ENCODE results near the gene GJE1.
"Not testable (repeated sequence)": the region's sequence is repeated elsewhere in the genome, so short reads cannot be mapped to it uniquely, and the experiment has no call there.

GJE1 gene, protein sequence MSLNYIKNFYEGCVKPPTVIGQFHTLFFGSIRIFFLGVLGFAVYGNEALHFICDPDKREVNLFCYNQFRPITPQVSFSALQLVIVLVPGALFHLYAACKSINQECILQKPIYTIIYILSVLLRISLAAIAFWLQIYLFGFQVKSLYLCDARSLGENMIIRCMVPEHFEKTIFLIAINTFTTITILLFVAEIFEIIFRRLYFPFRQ

GRCh38 chr6:142132625-142133024 lies at the start of gene GJE1:
TSS of gene GJE1 (plus strand) at chr6:142132925. CDS start at chr6:142133159, 234 bp downstream.
- no peak for DNase-seq

DNA sequence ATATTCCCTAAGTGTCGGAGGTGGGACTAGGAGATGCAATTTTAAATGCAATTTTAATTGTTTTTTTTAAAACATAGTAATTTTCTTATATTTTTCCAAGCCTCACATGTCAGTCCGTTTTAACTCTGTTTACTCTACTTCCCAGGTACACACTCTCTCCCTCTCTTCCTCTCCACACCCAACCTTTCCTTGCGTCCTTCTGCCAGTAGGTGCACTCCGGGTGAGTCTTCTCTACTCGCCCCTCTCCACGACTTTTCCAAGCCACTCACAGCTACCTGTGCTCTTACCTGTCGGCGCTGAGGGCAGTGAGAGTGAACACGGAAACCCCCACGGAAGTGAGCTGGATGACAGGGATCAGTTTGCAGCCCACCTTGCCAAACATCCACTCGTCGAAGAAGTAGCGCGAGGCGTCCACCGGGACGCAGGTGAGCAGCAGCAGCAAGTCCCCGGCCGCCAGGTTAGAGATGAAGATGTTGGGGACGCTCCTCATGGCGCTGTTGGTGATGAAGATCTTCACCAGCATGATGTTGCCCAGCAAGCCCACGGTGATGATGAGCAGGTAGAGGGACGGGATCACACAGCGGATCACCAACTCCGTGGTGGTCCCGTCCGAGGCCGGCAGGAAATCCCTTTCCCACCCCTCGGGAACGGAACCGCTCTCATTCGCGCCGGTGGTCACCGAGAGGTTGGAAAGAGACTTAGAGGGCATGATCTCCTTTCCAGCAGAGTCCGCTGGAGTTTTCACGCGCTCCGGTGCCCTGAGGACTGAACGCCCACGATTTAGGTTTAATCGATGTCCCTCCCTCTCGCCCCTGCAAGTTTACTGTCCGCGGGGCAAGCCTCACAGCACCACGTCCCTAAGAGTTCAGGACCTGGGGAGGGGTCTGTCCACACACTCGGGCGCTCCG lies 44.5 kb upstream of the GJE1 start:
- no peak for DNase-seq

DNA sequence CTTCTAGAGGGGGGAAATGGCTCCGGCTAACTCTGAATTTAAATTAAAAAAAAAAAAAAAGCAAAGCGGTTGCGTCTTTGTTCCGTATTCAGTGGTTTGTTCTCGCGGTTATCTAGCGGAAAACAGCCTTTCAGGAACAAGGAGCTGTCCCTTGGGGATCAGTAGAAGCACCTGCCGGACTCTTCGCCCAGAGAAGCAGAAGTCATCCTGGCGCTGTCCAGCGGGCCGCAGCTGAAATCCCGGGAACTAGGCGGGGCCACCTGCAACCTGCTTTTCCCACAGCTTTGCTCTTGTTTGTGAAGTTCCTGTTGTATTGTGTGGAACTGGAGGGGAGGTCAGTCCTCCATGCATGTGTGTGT lies 43.9 kb upstream of the GJE1 start:
- no peak for DNase-seq

DNA sequence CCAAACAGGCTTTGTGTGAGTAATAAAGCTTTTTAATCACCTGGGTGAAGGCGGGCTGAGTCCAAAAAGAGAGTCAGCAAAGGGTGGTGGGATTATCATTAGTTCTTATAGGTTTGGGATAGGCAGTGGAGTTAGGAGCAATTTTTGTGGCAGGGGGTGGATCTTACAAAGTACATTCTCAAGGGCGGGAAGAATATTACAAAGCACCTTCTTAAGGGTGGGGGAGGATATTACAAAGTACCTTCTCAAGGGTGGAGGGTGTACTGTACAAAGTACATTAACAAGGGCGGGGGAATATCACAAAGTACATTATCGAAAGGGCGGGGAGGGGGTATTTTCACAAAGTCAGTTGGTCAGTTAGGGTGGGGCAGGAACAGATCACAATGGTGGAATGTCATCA lies 27.9 kb upstream of the GJE1 start:
- DNase-seq = not testable (repeated sequence)

- not testable (repeated sequence) for DNase-seq
Observed at GRCh38 chr6:142110820-142111219, 21.9 kb upstream of the GJE1 start.

- DNase-seq = peak; percentile 63
Observed at GRCh38 chr6:142112451-142113061, 20.2 kb upstream of the GJE1 start.

DNA sequence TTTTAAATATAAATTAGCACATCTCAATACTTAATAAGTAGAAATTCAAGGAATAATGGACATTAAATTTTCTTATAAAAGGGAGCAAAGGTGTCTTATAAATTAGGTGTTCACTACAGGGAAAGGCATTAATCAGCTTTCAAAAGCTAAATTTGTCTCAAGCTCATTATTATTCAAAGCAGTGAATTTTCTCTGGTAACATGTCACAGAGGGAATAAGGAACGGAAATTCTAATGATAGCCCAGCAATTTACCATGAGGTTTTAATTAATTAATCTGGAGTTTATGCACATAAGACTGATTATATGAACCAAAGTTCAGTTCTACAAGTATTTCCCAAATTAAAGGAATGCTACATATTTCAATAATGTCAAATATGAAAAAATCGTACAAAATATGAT lies 15.4 kb upstream of the GJE1 start:
- DNase-seq = no peak

- no peak for DNase-seq
Observed at GRCh38 chr6:142118328-142118727, 14.4 kb upstream of the GJE1 start.

DNA sequence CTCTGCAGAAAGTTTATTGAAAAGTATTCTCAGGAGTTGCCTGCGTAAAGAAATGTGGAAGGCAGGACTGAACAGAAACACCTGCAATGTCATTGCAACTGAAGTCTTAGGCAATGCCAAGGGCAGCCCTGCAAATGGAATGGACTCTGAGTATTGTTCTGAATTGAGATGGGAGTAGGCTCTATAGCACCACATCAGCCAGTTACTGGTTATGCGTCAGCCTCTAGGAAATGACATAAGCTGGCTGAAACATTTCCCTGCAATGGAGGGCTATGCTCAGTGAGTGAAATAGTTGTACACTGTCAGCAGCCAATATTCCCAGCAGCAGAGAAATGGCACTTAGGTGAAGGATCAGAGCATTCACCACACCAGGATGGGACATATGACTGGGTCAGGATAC lies 13.8 kb upstream of the GJE1 start:
- DNase-seq = no peak

DNA sequence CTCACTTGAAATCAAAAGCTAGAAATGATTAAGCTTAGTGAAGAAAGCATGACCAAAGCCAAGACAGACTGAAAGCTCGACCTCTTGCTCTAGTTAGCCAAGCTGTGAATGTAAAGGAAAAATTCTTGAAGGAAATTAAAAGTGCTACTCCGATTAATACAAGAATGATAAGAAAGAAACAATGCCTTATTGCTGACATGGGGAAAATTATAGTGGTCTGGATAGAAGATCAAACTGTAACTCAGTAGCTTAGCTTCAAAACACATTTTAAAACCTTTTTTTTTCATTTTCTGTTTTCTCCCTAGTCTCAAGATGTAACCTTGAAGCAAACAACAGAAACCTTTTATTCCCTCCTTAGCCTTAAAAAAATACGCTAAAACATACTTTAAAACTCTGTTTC lies 11.4 kb upstream of the GJE1 start:
- no peak for DNase-seq

- no peak for DNase-seq
Observed at GRCh38 chr6:142130814-142131213, 1.9 kb upstream of the GJE1 start.

DNA sequence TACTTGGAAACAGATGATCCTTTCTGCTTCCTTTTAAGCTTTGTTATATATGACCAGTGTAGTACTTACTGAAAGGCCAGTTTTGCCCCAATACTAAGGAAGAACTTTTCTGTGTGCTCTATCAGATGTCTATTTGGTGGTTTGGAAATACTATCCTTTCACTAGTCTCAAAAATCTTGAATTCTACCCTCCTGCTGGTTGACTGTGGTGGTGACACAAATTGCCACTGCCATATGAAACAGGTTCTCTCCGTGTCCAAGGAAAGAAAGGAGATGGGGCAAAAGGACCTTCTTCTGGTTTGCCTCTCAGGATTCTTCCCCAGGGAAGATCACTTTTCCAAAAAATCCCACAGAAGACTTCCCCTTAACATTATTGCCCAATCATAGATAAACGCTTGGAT lies 6.2 kb downstream of the GJE1 start:
- no peak for DNase-seq

- not testable (repeated sequence) for DNase-seq
Observed at GRCh38 chr6:142141531-142141930, 8.8 kb downstream of the GJE1 start.

DNA sequence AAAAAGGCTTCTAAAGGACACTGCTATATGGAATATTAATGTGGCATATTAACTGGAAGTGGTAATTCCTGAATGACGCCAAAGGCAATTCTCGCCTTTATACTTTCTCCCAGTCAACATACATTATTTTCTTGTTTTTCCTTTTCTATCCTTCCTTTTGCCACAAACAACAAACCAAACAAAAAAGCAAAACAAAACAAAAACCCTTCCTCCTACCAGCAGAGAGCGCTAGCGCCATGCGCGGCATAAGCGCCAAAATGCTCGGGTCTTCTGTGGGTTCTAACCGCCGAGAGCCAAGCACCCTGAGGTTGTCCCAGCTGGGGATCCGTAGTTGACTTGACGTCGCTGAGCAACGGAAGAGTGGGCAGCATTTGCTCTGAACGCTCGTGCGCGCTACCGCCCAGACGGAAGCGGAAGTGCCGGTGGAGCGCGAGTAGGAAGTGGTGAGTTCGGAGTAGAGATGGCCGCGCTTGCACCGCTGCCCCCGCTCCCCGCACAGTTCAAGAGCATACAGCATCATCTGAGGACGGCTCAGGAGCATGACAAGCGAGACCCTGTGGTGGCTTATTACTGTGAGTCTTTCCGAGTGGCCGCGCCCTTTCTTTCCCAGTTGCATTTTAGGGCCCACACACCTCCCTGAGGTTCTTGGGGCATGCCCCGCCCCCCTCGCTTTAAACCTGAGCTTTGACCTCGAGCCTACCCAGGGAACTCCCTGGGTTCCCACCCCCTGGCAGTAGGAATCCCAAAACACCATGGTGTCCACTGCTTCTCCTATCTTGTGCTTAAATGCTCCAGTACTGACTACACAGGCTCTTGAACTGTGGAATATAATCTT lies 14.3 kb downstream of the GJE1 start, which contains the start of the genes NMBR and VTA1:
TSS of gene NMBR (minus strand) at position 295 of the 835 bp plus-strand sequence. CDS start 58,464 bp downstream, outside the sequence.
TSS of gene VTA1 (plus strand) at position 436 of the 835 bp plus-strand sequence. CDS start at position 461, 25 bp downstream.
- DNase-seq = peak; percentile 96

DNA sequence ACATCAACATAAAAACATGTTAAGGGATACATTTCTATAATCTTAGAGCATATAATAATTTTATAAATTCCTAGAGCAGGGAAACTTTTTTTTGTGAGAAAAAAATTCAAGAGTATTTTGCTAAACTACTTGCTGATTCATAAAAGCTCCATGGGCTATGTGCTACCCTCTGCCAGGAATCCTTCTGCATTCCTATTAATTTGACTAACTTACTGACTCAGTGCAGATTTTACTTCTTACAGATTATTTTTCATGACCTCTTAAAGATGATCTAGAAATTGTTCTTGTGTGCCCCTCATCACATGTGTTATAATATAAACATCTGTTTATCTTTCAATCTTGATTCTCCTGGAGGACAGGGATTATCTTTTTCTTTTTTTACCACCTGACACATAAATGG lies 20.0 kb downstream of the GJE1 start:
- no peak for DNase-seq

GRCh38 chr6:142153196-142153595 lies 20.5 kb downstream of the GJE1 start:
- no peak for DNase-seq

DNA sequence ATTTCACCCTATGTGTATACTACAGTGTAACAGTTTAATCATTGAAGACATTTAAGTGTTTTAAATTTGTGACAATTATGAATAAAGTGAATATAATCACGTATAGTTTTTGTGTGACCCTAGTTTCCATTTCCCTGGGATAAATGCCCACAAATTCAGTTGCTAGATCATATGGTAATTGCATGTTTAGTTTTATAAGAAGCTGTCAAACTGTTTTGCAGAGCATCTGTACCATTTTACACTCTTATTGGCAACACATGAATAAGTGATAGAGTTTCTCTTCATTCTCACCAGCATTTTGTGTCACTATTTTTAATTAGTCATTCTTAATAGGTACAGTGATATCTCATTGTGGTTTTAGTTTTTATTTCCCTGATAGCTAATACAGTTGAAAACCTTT lies 21.6 kb downstream of the GJE1 start:
- no peak for DNase-seq

- no peak for DNase-seq
Observed at GRCh38 chr6:142155091-142155490, 22.4 kb downstream of the GJE1 start.

- DNase-seq = no peak
Observed at GRCh38 chr6:142155895-142156757, 23.4 kb downstream of the GJE1 start.

DNA sequence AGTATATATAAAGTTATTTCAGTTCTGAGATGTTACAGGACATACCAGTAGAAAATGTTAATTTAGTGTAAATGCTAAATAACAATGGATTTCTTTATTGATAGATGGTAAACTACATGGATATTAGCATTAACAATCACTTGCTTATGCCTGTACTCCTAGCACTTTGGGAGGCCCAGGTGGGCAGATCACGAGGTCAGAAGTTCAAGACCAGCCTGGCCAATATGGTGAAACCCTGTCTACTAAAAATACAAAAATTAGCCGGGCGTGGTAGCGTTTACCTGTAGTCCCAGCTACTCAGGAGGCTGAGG lies 24.0 kb downstream of the GJE1 start:
- not testable (repeated sequence) for DNase-seq

- no peak for DNase-seq
Observed at GRCh38 chr6:142162780-142163179, 30.1 kb downstream of the GJE1 start.

DNA sequence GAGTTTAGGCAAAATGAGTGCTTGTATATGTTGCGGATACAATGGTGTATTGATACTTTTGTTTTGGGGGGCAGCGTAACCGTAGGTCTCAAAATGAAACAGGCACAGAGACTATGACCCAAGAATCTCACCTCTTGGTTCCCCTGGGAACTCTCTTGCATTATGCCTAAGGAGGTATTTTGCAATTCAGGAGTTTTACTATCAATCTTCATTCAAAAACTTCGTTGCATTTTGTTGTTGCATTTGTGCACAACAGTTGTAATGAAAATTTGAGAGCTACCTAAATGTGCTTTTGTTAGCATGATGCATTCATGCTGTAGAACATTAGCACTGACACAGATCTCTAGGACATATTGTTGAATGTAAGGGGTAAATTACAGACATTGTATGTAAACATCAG lies 32.5 kb downstream of the GJE1 start:
- DNase-seq = no peak

Measured in activated naive CD4-positive, alpha-beta T cell treated with Interleukin-2 at 50 U/mL for 16 hours (primary cell).